GM12801 (cell line): ENCODE measurements around the gene DTNB.

Experiments used
- TF ChIP-seq, protein P1 (sequence below): IDR thresholded peaks from one replicate; pipeline ENCODE4 v1.5.1; 2011; ENCODE audit warnings: control low read depth; ENCODE audit not compliant: insufficient read length; ENCODE audit errors: extremely low read depth

DTNB gene

DNA sequence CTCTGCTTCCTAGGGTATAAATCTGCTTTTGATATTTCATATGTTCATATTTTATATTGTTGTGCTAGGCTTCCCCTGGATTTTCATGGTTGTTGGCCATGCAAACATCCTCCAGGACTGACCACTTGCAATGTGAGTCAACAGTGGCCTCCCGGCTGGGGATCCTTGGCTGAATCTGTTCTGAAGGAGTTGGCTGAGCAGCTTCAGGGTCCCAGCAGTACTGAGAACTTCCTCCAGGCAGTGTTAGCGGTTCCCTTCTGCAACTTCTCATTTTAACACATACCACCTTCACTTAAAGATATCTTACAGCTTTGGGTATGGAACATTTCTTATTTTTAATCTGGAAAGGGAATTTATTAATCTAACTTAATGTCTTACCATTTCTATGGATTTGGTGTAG is 122.1 kb downstream of the DTNB start:
- TF ChIP-seq, protein P1, sequence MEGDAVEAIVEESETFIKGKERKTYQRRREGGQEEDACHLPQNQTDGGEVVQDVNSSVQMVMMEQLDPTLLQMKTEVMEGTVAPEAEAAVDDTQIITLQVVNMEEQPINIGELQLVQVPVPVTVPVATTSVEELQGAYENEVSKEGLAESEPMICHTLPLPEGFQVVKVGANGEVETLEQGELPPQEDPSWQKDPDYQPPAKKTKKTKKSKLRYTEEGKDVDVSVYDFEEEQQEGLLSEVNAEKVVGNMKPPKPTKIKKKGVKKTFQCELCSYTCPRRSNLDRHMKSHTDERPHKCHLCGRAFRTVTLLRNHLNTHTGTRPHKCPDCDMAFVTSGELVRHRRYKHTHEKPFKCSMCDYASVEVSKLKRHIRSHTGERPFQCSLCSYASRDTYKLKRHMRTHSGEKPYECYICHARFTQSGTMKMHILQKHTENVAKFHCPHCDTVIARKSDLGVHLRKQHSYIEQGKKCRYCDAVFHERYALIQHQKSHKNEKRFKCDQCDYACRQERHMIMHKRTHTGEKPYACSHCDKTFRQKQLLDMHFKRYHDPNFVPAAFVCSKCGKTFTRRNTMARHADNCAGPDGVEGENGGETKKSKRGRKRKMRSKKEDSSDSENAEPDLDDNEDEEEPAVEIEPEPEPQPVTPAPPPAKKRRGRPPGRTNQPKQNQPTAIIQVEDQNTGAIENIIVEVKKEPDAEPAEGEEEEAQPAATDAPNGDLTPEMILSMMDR, result no peak

DNA sequence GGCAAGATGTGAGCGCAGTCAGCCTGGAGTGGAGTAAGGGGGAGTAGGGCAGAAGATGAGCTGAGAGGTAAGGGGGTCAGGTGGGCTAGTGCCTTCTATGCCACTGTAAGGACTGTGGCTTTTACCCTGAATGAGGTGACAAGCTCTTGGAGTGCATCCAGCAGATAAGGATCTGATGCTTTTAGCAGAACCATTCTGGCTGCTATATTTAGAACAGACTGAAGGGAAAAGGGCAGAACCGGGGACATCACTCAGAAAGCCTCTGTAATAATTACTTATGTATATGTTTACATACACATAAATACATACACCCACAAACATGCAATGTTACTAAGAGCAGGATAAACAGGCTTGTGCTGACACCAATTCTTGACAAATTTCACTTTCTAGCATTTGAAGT is 124.8 kb downstream of the DTNB start:
- TF ChIP-seq, protein P1, result no peak

DNA sequence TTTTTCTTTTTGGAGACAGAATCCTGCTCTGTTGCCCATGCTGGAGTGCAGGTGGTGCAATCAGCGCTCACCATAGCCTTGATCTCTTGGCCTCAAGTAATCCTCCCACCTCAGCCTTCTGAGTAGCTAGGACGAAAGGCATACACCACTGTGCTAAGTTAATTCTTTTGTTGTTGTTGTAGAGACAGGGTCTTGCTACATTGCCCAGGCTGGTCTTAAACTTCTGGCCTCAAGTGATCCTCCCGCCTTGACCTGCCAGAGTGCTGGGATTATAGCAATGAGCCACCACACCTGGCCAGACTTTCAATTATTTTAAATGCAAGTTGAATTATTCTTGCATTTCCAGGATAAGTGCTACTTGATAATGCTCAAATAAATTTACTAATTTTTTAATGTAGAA is 126.5 kb downstream of the DTNB start:
- TF ChIP-seq, protein P1, result no peak

DNA sequence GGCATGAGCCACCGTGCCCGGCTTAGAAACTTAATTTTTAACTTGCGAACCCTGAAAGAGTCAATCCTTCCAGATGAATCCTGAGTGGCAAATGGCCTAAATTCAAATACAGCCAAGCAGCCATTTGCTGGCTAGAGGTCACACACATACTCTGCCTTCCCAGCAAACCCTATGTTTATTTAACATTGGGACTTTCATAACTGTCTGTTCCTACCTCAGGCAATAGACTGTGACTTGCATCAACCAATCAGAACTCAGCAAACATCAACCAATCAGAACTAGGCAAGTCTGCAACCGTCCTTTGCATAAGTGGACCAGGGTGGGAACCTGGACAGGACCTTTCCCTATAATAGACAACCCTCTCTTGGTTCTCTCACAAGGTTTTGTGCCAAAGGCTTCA is 127.5 kb downstream of the DTNB start:
- TF ChIP-seq, protein P1, result no peak

DNA sequence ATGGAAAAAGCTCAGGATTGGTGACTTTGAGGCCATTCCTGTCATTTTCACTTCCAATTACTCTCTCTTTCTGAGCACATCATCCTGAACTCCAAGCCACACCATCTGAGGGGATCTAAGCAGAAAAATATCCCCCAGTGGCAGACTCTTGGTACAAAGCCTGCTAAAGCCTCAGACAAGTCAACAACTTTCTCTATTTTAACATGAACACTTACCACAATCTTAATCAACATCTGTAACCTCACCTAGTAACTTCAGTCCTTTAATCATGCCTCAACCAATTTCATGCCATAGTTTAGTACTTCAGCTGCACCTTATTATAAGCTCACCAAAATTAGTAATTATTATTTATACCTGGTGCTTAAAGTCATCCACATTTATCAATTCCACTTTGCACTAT is 128.9 kb downstream of the DTNB start:
- TF ChIP-seq, protein P1, result no peak

DNA sequence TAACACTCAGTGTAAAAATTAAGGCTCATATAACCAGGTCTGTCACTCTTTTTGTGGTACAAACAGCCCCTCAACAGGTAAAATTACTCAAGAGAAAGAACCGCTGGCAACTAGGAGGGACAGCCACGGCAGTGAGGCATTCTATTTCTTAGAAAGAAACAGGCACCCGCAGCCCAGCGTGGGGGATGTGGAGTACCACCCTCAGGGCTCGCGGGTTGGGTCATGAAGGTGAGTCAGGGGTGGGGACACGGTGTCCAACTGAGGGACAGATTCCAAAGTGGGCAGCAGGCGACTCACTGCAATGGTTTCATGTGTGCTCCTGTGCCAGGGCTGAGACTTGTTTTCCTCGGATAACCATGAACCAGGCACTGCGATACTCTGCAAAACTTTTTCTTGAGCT is 129.4 kb downstream of the DTNB start:
- TF ChIP-seq, protein P1, result no peak

DNA sequence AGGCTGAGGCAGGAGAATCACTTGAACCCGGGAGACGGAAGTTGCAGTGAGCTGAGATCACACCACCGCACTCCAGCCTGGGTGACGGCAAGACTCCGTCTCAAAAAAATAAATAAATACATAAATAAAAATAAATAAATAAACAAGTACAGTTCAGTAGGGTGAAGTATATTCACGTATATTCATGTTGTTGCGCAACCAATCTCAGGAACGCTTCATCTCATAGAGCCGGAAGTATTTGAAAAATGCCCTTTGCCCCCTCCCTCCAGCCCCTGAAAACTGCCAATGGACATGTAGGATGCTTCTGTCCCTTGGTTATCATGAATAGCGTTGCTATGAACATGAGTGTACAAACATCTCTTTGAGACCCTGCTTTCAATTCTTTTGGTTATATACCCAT is 132.0 kb downstream of the DTNB start:
- TF ChIP-seq, protein P1, result no peak

DNA sequence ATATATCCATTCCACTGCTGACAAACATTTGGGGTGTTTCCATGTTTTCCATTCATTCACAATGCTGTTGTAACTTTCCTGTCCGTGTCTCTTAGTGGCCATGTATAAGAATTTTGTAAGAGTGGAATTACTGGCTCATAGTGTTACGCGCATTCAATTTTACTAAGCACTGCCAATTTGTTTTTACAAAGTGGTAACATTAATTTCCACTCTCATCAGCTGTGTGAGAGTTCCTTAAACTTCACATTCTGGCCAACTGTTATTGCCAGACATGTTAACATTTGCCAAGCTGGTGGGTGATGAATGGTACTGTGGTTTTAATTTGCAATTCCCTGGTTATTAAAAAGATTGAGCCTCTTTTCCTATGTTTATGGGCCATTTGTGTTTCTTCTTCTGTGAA is 134.2 kb downstream of the DTNB start:
- TF ChIP-seq, protein P1, result no peak
